ENCODE measurements around the gene TEX14. TPM values are rescaled to one million over a fixed set of nuclear protein-coding genes. Genes with fewer than 3 reads are reported as not detected.

TEX14 gene
- total and polyA plus RNA-seq, 4 experiments from 2014 or later, result 1.3 to 1.6 TPM; not detected in 2

DNA sequence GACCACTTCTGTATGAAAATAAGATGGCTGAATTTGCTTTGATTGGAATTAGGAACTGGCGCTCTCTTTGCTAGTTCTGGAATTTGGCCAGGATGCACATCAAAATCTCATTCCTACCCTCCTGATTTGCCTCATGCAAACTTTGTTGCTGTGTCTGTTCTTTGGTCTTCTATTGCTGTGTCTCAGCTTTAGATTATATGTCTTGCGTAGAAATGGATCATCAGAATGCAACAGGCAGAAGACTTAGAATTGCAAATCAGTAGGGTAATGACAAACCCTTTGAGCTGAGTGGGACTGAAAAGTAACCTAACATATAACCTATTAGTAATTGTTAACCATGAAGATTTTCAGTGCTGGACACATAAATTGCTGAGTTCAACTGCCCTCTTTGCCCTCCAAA, 30.9 kb upstream of the TEX14 start:
- Histone ChIP-seq H3K9me3 (ENCODE audit: control insufficient read depth in 1 of 2, low read length in 2 of 2) (no peaks in the 10 kb centered on the region), H3K27ac (ENCODE audit: low read depth, low read length) (no peak overlapping the region), H3K4me3 (ENCODE audit: low read length in 2 of 2) (no peak overlapping the region), H3K4me1 (ENCODE audit: insufficient read depth, low read length) (no peaks in the 10 kb centered on the region), H3K27me3 (ENCODE audit: insufficient read depth, low read length) (no peaks in the 10 kb centered on the region), H3K36me3 (ENCODE audit: insufficient read depth, low read length) (no peaks in the 10 kb centered on the region)
- ChIA-PET POLR2A (ENCODE audit: partially characterized antibody) (no interaction called here), CTCF (ENCODE audit: partially characterized antibody) (no interaction called here)
- peaks cover 32 to 36% of the 10 kb centered on the region in 2 donors for H3K36me3 Mint-ChIP-seq
- no peak overlapping the region for H3K4me3 Mint-ChIP-seq
- no peaks in the 10 kb centered on the region for H3K9me3 Mint-ChIP-seq
- no peak for DNase-seq
- H3K4me1 Mint-ChIP-seq, result no peaks in the 10 kb centered on the region
- no peak overlapping the region for H3K27ac Mint-ChIP-seq
- intact Hi-C loops (cut with micrococcal nuclease), result no loop called here
- H3K27me3 Mint-ChIP-seq, result no peaks in the 10 kb centered on the region

DNA sequence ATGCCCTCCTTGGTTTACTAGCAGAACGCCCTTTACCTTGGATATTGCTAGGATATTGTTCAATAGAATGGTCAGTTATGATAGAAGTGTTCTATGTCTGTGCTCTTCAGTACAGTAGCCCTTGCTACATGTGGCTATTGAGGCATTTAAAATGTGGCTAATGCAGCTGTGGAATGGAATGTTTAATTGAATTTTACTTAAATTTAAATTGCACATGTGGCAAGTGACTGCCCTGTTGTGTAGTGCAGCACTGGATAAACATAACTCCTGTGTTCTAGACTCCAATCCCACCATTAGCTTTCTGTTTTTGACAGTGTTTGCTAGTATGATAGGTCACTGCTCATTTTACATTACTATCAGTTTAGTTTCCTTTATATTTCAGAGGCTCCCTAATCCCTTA, 30.4 kb upstream of the TEX14 start:
- no peaks in the 10 kb centered on the region for H3K9me3 Mint-ChIP-seq
- no peak overlapping the region for H3K4me3 Mint-ChIP-seq
- intact Hi-C loops (cut with micrococcal nuclease), result no loop called here
- no peak overlapping the region for H3K27ac Mint-ChIP-seq
- no peaks in the 10 kb centered on the region for H3K4me1 Mint-ChIP-seq
- CTCF ChIA-PET (ENCODE audit: partially characterized antibody), result no interaction called here
- H3K4me3 ChIP-seq (ENCODE audit: low read length in 2 of 2), result no peak overlapping the region
- POLR2A ChIA-PET (ENCODE audit: partially characterized antibody), result no interaction called here
- H3K4me1 ChIP-seq (ENCODE audit: insufficient read depth, low read length), result no peaks in the 10 kb centered on the region
- peaks cover 32 to 36% of the 10 kb centered on the region in 2 donors for H3K36me3 Mint-ChIP-seq
- H3K27me3 Mint-ChIP-seq, result no peaks in the 10 kb centered on the region
- H3K9me3 ChIP-seq (ENCODE audit: control insufficient read depth in 1 of 2, low read length in 2 of 2), result no peaks in the 10 kb centered on the region
- H3K27ac ChIP-seq (ENCODE audit: low read depth, low read length), result no peak overlapping the region
- no peak for DNase-seq
- H3K36me3 ChIP-seq (ENCODE audit: insufficient read depth, low read length), result no peaks in the 10 kb centered on the region
- no peaks in the 10 kb centered on the region for H3K27me3 ChIP-seq (ENCODE audit: insufficient read depth, low read length)

DNA sequence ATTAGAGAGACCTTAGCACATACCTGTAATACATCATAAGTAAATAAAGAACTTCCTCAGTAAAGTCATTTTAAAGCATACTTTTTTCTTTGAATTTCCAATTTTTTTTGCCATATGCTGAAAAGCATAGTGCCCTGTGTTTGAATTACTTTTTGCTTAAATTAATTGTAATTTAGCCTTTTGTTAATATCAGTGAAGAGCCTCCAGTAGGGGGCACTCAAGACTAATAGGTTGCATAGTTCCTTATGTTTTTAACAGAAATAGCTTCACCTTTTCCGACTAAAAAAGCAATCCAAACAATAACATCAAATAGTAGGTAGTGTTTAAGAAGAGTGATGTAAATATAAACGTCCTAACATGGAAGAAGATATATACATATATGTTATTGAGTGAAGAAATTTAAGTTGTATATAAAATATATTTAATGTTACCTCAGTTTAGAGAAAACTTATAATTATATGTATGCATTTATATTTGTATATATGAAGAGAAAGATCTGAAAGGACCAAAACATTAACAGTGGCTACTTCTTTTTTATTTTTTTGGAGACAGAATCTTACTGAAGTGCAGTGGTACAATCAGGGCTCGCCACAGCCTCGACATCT, 19.2 kb upstream of the TEX14 start:
- peaks cover 18 to 28% of the 10 kb centered on the region in 2 donors for H3K36me3 Mint-ChIP-seq
- Histone ChIP-seq H3K4me3 (ENCODE audit: low read length in 2 of 2) (no peak overlapping the region), H3K4me1 (ENCODE audit: insufficient read depth, low read length) (no peaks in the 10 kb centered on the region), H3K27me3 (ENCODE audit: insufficient read depth, low read length) (no peaks in the 10 kb centered on the region), H3K9me3 (ENCODE audit: control insufficient read depth in 1 of 2, low read length in 2 of 2) (no peaks in the 10 kb centered on the region), H3K27ac (ENCODE audit: low read depth, low read length) (no peak overlapping the region), H3K36me3 (ENCODE audit: insufficient read depth, low read length) (peaks cover 6% of the 10 kb centered on the region)
- intact Hi-C loops (cut with micrococcal nuclease), result loop anchor here (1.0 to 5.0 kb wide), 3 partner anchors 124 to 294 kb away; no protein-coding TSS in a partner anchor
- peak in 4 of 5 donors; percentile 22 to 38 (median 36) for DNase-seq
- H3K4me3 Mint-ChIP-seq, result no peak overlapping the region
- no peak overlapping the region for H3K27ac Mint-ChIP-seq
- H3K27me3 Mint-ChIP-seq, result no peaks in the 10 kb centered on the region
- CTCF ChIA-PET (ENCODE audit: partially characterized antibody), result interaction anchor here (0.7 to 3.1 kb wide), 14 partner anchors 10 to 300 kb away, joined by 3 to 21 read pairs (median 4); partner anchors contain the start of gene RAD51C
- POLR2A ChIA-PET (ENCODE audit: partially characterized antibody), result interaction anchor here (0.6 to 1.0 kb wide), 2 partner anchors 193 to 292 kb away, joined by 3 to 5 read pairs; no protein-coding TSS in a partner anchor
- no peaks in the 10 kb centered on the region for H3K9me3 Mint-ChIP-seq
- H3K4me1 Mint-ChIP-seq, result peaks cover 0 to 6% (median under 1%) of the 10 kb centered on the region in 4 donors

GRCh38 chr17:58706351-58707140, 14.7 kb upstream of the TEX14 start:
- Histone ChIP-seq H3K27ac (ENCODE audit: low read depth, low read length) (no peak overlapping the region), H3K27me3 (ENCODE audit: insufficient read depth, low read length) (no peaks in the 10 kb centered on the region), H3K36me3 (ENCODE audit: insufficient read depth, low read length) (peaks cover 6% of the 10 kb centered on the region), H3K4me1 (ENCODE audit: insufficient read depth, low read length) (no peaks in the 10 kb centered on the region), H3K9me3 (ENCODE audit: control insufficient read depth in 1 of 2, low read length in 2 of 2) (no peaks in the 10 kb centered on the region), H3K4me3 (ENCODE audit: low read length in 2 of 2) (no peak overlapping the region)
- intact Hi-C loops (cut with micrococcal nuclease), result no loop called here
- ChIA-PET CTCF (ENCODE audit: partially characterized antibody) (no interaction called here), POLR2A (ENCODE audit: partially characterized antibody) (no interaction called here)
- Mint-ChIP-seq H3K36me3 (peaks cover 15 to 27% of the 10 kb centered on the region in 2 donors), H3K27me3 (no peaks in the 10 kb centered on the region), H3K4me3 (no peak overlapping the region), H3K27ac (peak overlapping the region in 1 of 7 donors; percentile 72), H3K4me1 (peaks cover 0 to 6% (median 2%) of the 10 kb centered on the region in 4 donors), H3K9me3 (no peaks in the 10 kb centered on the region)
- no peak for DNase-seq

GRCh38 chr17:58703916-58704286, 12.1 kb upstream of the TEX14 start:
- no peaks in the 10 kb centered on the region for H3K4me1 ChIP-seq (ENCODE audit: insufficient read depth, low read length)
- Mint-ChIP-seq H3K9me3 (no peaks in the 10 kb centered on the region), H3K4me1 (peaks cover 0 to 6% (median 1%) of the 10 kb centered on the region in 4 donors), H3K4me3 (no peak overlapping the region), H3K36me3 (peaks cover 14 to 25% of the 10 kb centered on the region in 2 donors), H3K27me3 (no peaks in the 10 kb centered on the region), H3K27ac (no peak overlapping the region)
- H3K36me3 ChIP-seq (ENCODE audit: insufficient read depth, low read length), result peaks cover 6% of the 10 kb centered on the region
- H3K4me3 ChIP-seq (ENCODE audit: low read length in 2 of 2), result no peak overlapping the region
- no peak for DNase-seq
- no peaks in the 10 kb centered on the region for H3K9me3 ChIP-seq (ENCODE audit: control insufficient read depth in 1 of 2, low read length in 2 of 2)
- no peaks in the 10 kb centered on the region for H3K27me3 ChIP-seq (ENCODE audit: insufficient read depth, low read length)
- CTCF ChIA-PET (ENCODE audit: partially characterized antibody), result interaction anchor here (0.6 to 2.0 kb wide), 2 partner anchors 12 to 308 kb away, joined by 3 to 4 read pairs; partner anchors contain the start of genes RAD51C and TEX14
- intact Hi-C loops (cut with micrococcal nuclease), result no loop called here
- POLR2A ChIA-PET (ENCODE audit: partially characterized antibody), result interaction anchor here (1.2 kb wide), 1 partner anchor 72 kb away, joined by 6 read pairs; no protein-coding TSS in a partner anchor
- no peak overlapping the region for H3K27ac ChIP-seq (ENCODE audit: low read depth, low read length)

- no peak for DNase-seq
- POLR2A ChIA-PET (ENCODE audit: partially characterized antibody), result interaction anchor here (0.7 to 1.2 kb wide), 2 partner anchors 11 to 72 kb away, joined by 5 to 6 read pairs; partner anchors contain the start of genes RAD51C and TEX14
- Mint-ChIP-seq H3K4me3 (no peak overlapping the region), H3K27ac (no peak overlapping the region), H3K36me3 (peaks cover 14 to 25% of the 10 kb centered on the region in 2 donors), H3K4me1 (peaks cover 0 to 6% (median 1%) of the 10 kb centered on the region in 4 donors), H3K9me3 (no peaks in the 10 kb centered on the region), H3K27me3 (no peaks in the 10 kb centered on the region)
- H3K27me3 ChIP-seq (ENCODE audit: insufficient read depth, low read length), result no peaks in the 10 kb centered on the region
- intact Hi-C loops (cut with micrococcal nuclease), result no loop called here
- H3K27ac ChIP-seq (ENCODE audit: low read depth, low read length), result no peak overlapping the region
- H3K4me3 ChIP-seq (ENCODE audit: low read length in 2 of 2), result no peak overlapping the region
- CTCF ChIA-PET (ENCODE audit: partially characterized antibody), result interaction anchor here (0.6 to 2.0 kb wide), 2 partner anchors 11 to 308 kb away, joined by 3 to 4 read pairs; partner anchors contain the start of genes RAD51C and TEX14
- no peaks in the 10 kb centered on the region for H3K9me3 ChIP-seq (ENCODE audit: control insufficient read depth in 1 of 2, low read length in 2 of 2)
- no peaks in the 10 kb centered on the region for H3K4me1 ChIP-seq (ENCODE audit: insufficient read depth, low read length)
- peaks cover 6% of the 10 kb centered on the region for H3K36me3 ChIP-seq (ENCODE audit: insufficient read depth, low read length)
Observed at GRCh38 chr17:58703137-58703915, 11.5 kb upstream of the TEX14 start.
